Fibroblast of peridontal ligament (primary cell): ENCODE results near the gene ANK3.
A peak's percentile ranks its signal among the peaks of the same experiment; 100 is the strongest.

Source experiments
- DNase-seq: peaks from one replicate; pipeline ENCODE4 v3.0.0-alpha.2; 2010; ENCODE audit errors: extremely low read depth

The ANK3 gene

GRCh38 chr10:60414111-60414510 lies 24.4 kb upstream of the ANK3 start:
- no peak for DNase-seq

DNA sequence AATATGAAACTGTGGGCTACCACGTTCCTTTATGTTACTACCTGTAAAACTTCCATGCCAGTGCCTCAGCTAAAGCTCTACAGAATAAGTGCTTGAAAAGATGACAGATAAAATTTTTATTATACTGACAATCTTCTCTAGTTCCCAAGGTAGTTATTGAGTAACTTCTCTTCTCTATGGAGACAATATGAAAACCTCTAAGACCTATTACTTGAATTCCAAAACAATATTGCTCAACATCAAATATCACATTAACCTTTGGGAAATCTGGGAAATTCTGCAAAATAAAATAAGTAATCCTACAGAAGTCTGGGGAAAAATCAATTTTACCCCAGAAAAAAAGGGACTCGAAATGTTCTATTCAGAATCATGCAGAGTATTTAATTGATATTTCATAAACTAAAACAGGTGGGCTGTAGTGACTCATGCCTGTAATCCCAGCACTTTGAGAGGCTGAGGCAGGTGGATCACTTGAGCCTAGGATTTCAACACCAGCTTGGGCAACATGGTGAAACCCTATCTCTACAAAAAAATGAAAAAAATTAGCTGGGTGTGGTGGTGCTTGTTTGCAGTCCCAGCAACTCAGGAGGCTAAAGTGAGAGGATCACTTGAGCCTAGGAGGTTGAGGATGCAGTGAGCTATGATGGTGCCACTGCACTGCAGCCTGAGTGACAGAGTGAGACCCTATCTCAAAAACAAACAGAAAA lies 23.8 kb upstream of the ANK3 start:
- no peak for DNase-seq

DNA sequence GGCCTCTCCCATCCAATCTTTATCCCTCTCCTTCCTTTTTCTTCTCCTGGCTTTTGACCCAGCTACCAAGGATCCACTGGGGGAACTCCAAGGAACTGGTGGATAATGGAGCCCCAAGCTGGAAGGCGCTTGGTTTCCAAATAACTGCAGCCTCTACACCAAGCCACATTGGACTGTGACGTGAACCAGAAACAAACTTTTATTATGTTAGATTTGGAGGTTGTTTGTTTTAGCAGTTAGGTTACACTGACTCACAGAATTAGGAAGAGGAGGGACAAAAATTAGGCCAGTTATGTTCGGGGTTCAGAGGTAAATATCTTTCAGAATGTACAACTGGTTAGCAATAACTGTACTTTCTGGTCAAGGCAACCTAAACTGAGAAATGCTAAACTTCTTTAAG lies 21.3 kb upstream of the ANK3 start:
- no peak for DNase-seq

DNA sequence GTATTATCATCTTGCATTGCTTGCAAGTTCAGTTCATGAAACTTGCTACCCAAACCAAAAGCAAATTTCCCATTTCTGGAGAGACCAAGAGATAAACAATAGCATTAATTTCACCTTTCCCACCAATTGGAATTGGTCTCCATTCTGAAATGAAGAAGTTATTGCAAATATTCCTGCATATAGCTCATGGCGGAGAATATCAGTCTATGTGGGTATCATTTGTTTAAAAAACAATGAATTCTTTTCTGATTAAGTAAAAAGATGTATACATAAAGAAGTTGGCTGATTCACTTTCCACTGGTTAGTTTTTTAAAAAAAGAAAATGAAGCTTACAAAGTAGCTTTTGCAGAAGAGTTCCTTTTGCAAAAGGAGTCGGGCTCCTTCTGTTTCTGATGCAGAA lies 19.5 kb upstream of the ANK3 start:
- peak; percentile 36 for DNase-seq

DNA sequence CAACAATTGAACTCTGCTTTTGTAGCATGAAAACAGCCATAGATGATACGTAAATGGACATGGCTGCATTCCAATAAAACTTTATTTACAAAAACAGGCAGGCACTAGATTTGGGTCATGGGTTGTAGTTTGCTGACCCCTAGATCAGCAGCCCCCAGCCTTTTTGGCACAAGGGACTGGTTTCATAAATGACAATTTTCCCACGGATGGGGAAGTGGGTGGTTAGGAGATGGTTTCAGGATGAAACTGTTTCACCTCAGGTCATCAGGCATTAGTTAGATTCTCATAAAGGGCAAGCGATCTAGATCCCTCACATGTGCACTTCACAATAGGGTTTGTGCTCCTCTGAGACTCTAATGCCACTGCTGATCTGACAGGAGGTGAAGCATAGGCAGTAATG lies 16.5 kb upstream of the ANK3 start:
- no peak for DNase-seq

GRCh38 chr10:60405172-60405571 lies 15.5 kb upstream of the ANK3 start:
- DNase-seq, result no peak

DNA sequence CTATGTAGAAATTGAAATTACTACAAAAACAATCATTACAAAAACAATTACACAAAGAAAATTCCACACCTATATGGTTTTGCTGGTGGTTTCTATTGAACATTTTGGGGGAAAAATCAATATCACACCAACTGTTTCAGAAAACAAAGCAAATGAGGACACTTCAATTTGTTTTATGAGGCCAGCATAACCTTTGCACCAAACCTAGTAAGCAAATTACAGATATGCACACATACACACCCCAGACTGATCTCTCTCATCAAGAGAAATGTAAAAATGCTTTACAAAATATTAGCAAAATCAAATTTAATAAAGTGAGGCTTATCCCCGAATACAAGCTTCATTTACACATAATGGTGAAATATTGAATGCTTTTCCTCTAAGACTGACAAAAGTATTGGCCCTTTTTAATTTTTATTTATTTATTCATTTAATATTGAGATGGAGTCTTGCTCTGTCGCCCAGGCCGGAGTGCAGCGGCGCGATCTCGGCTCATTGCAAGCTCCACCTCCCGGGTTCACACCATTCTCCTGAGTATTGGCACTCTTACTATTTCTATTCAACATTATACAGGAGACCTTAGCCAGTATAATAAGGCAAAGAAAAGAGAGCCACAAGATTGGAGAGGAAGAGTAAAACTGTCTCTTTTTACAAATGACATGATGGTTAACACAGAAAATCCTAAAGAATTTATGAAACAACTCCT lies 13.6 kb upstream of the ANK3 start:
- DNase-seq, result no peak

DNA sequence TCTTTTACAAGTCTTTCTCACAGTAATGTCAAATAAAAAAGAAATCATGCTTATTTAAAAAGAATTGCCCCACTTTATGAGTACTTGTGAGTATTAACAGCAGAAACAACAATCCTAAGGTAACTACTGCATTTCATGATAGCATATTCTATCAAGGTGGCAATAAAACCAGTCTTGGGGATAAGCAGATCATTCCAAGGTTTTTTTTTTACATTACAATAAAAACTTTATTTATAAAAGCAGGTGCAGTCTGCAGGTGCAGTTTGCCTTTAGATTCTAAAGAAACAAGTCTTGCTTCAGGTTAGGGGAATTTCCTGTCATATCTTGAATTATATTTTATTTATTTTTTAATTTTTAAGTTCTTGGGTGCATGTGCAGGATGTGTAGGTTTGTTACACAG lies 10.7 kb upstream of the ANK3 start:
- DNase-seq, result no peak

- no peak for DNase-seq
These were observed 9.7 kb upstream of the ANK3 start for GRCh38 chr10:60399328-60399727.

DNA sequence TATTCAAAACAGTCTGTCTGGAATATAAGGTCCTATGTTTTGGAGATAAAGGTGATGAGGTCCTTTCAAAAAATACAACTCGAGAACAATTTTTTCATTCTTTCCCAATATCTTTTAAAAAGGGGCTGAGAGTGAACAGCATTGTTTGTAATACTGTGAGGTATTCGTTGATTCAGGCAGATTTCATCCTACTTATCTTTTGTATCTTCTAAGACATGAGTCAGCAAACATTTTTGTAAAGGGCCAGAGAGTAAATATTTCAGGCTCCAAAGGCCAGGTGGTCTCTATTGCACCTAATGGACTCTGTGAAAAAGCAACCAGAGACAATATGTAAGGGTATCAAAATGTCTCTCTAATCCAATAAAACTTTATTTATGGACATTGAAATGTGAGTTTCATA lies 8.1 kb upstream of the ANK3 start:
- DNase-seq, result no peak

GRCh38 chr10:60396766-60397165 lies 7.1 kb upstream of the ANK3 start:
- no peak for DNase-seq

GRCh38 chr10:60395711-60396110 lies 6.0 kb upstream of the ANK3 start:
- no peak for DNase-seq

DNA sequence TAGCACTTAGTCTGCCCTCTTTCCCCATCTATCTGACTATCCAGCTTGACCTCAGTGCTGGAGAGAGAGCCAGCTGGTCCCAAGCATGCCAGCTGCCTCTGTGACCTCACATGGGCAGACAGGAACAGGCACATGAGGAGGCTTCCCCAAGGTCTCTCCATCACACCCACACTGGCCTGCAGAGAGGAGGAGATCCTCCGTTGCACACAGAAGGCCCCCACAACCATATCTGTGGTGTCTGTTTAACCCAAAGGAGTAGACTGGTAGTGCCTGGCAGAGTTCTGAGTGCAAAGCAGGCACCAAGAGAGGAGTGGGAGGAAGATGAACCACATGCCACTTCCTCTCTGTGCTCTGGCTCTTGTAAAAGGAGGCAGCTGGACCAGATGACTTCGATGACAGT lies 4.8 kb upstream of the ANK3 start:
- no peak for DNase-seq

DNA sequence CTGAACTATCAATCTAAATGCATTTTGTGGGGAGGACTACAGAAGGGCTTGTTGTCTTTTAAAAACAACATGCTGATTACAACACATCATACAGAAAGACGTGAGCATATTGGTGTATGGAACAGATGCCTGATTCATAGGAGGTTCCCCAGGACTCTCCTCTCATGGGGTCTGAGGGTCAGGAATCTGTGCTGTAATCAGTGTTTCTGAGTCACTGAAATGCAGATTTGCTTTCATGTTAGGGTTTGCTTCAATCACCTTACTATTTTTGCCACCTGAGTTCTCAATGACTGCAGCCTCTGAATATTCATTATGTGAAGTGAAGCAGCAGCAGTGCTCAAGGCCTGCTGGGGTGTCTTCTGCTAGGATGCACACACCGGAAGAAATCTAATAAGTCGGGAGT lies 550 bp upstream of the ANK3 start:
- DNase-seq, result no peak

- DNase-seq, result no peak
These were observed 870 bp downstream of the ANK3 start for GRCh38 chr10:60388709-60389301.

DNA sequence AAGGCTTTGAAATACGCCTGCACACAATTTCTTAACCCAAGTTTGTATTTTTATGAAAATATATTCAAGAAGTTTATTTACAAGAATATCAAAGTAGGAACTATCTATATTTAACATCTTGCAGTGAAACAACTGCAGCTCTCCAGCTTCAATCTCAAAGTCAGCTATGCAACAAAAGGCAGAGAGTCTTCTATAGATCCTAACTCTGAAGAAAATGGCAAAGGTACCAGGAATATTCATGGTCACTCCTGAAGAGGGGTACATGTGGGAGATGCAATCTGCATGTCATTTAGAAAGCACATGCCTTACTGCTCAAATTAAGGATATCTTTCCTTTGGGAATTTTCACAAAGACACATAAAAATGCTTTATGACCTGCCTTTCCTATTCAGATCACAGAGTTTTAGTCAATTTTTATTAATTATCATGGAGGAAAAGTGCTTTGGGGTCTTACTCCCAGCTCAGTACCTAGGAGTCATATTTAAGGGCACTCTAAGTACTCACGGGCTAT lies 1.5 kb downstream of the ANK3 start:
- DNase-seq, result no peak

- DNase-seq, result no peak
These were observed 2.1 kb downstream of the ANK3 start for GRCh38 chr10:60387531-60387930.

DNA sequence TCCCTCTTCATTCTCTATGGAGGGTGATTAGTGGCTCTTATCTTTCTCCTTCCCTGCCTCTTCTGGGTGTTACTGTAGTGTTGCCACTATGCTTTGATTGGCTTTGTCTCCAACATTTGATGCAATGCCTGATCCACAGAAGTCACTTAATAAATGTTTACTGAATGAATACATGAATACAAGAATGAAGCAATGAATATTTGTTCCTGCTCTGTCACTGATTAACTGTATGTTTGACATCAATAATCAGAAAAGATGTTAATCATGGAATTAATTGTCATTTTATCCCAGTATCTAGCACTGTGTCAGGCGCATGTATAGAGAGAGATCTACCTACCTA lies 4.3 kb downstream of the ANK3 start:
- no peak for DNase-seq

GRCh38 chr10:60384708-60385398 lies 4.8 kb downstream of the ANK3 start:
- DNase-seq, result peak; percentile 98

GRCh38 chr10:60384011-60384410 lies 5.7 kb downstream of the ANK3 start:
- DNase-seq, result peak; percentile 60

- DNase-seq, result peak; percentile 20
These were observed 6.6 kb downstream of the ANK3 start for GRCh38 chr10:60382946-60383681.

GRCh38 chr10:60380781-60381180 lies 8.9 kb downstream of the ANK3 start:
- DNase-seq, result no peak
